Right atrium auricular region (tissue), 2 donors: ENCODE data around the gene ERCC2. TPM values are rescaled to one million over a fixed set of nuclear protein-coding genes. Genes with fewer than 3 reads are reported as not detected.

Experiments used
- DNase-seq: peaks from one replicate; pipeline ENCODE4 v3.0.0-alpha.2; 2019; ENCODE audit warnings: low spot score
- H3K27ac ChIP-seq, 2 donors: fragments of 200-600 bp; sonication (generic); 1 replicate in 1 of 2; 2 replicates in 1 of 2; pipeline ENCODE4 v1.5.1; 2016 to 2019
- H3K27me3 ChIP-seq, 2 donors: fragments of 200-600 bp; sonication (generic); one replicate each; pipeline versions ENCODE4 v1.5.1 to v1.6.0; 2017 to 2019
- H3K36me3 ChIP-seq: fragments of 200-600 bp; sonication (generic); one replicate; pipeline ENCODE4 v1.5.1; 2016
- H3K4me1 ChIP-seq, 2 donors: fragments of 200-600 bp; sonication (generic); one replicate each; pipeline versions ENCODE4 v1.5.1 to v1.6.0; 2017 to 2019
- H3K4me3 ChIP-seq, 2 donors: fragments of 200-600 bp; sonication (generic); 1 replicate in 1 of 2; 2 replicates in 1 of 2; pipeline ENCODE4 v1.5.1; 2017 to 2019; ENCODE audit warnings: mild to moderate bottlenecking in 1 of 2, moderate library complexity in 1 of 2
- H3K9me3 ChIP-seq, 2 donors: fragments of 200-600 bp; sonication (generic); one replicate each; pipeline ENCODE4 v1.5.1; 2019
- total RNA-seq, 2 donors: library from RNA; depleted of rRNA; stranded (reverse); fragments of >200 nt; gene quantifications; one replicate each; pipeline ENCODE4 v1.1.0, GENCODE V29; 2016
- TF ChIP-seq, protein P1 (sequence below), 2 donors: fragments of 200-600 bp; sonication (generic); IDR thresholded peaks; one replicate each; pipeline ENCODE4 v1.5.1; 2019; ENCODE audit warnings: antibody characterized with exemption in 2 of 2

Gene ERCC2
- total RNA-seq, 2 donors from 2014 or later: 8.6 to 11.2 TPM

- Histone ChIP-seq H3K4me1 (peaks cover 0 to 62% of the 10 kb centered on the region in 2 donors), H3K9me3 (no peaks in the 10 kb centered on the region), H3K27ac (peak overlapping the region; percentile 96 to 99), H3K36me3 (peaks cover 7% of the 10 kb centered on the region), H3K27me3 (no peaks in the 10 kb centered on the region), H3K4me3 (peak overlapping the region; percentile 72 to 76)
- TF ChIP-seq, protein P1, sequence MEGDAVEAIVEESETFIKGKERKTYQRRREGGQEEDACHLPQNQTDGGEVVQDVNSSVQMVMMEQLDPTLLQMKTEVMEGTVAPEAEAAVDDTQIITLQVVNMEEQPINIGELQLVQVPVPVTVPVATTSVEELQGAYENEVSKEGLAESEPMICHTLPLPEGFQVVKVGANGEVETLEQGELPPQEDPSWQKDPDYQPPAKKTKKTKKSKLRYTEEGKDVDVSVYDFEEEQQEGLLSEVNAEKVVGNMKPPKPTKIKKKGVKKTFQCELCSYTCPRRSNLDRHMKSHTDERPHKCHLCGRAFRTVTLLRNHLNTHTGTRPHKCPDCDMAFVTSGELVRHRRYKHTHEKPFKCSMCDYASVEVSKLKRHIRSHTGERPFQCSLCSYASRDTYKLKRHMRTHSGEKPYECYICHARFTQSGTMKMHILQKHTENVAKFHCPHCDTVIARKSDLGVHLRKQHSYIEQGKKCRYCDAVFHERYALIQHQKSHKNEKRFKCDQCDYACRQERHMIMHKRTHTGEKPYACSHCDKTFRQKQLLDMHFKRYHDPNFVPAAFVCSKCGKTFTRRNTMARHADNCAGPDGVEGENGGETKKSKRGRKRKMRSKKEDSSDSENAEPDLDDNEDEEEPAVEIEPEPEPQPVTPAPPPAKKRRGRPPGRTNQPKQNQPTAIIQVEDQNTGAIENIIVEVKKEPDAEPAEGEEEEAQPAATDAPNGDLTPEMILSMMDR (IDR thresholded peaks at IDR 0.05): peak; percentile 25 to 59
- peak; percentile 69 for DNase-seq
Measured at GRCh38 chr19:45403781-45404556, 33.6 kb upstream of the ERCC2 start.

GRCh38 chr19:45403272-45403671, 32.9 kb upstream of the ERCC2 start:
- Histone ChIP-seq H3K27ac (peak overlapping the region; percentile 96 to 99), H3K9me3 (no peaks in the 10 kb centered on the region), H3K36me3 (peaks cover 9% of the 10 kb centered on the region), H3K4me3 (peak overlapping the region; percentile 72 to 76), H3K4me1 (peaks cover 0 to 69% of the 10 kb centered on the region in 2 donors), H3K27me3 (no peaks in the 10 kb centered on the region)
- DNase-seq: no peak
- TF ChIP-seq, protein P1 (IDR thresholded peaks at IDR 0.05): no peak

DNA sequence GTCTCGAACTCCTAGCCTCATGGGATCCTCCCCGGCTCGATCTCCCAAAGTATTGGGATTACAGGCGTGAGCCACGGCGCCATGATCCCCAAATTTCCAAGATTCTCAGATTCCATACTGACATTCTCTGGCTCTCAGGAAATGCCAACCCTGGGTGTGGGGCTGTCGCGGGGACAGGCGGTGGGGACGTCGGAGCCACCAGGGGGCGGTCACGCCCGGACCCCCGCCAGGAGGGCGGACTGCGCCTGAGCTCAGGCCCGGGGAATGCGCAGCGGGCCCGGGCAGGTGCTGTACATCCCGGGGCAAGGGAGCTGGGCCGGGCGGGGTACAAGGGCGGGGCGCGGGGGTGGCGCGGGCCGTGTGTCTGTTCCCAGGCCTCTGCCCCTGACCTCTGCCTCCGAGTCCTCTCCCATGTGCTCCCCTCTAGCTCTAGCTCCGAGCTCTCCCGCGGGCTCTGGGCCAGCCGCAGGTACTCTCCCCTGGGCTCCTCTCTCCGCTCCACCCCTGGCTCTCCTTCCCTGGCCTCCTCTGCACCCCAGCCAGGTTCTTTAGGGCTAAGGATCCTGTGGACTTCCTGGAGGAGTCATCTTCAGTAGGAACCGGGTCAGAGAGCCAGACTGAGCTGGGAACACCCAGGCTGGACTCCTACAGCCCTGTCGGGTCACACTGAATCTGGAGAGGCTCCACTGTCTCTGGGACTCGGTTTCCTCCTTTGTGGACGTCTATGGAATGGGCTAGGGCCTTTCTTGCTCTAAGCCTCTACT, 32.1 kb upstream of the ERCC2 start:
- Histone ChIP-seq H3K4me3 (peak overlapping the region; percentile 72 to 76), H3K9me3 (no peaks in the 10 kb centered on the region), H3K27ac (peak overlapping the region; percentile 96 to 99), H3K36me3 (peaks cover 13% of the 10 kb centered on the region), H3K4me1 (peaks cover 0 to 71% of the 10 kb centered on the region in 2 donors), H3K27me3 (no peaks in the 10 kb centered on the region)
- TF ChIP-seq, protein P1 (IDR thresholded peaks at IDR 0.05): peak; percentile 39 to 73
- peak; percentile 64 for DNase-seq

GRCh38 chr19:45401815-45402214, 31.4 kb upstream of the ERCC2 start:
- H3K27ac ChIP-seq: peak overlapping the region; percentile 96 to 99

GRCh38 chr19:45400192-45400591, 29.8 kb upstream of the ERCC2 start:
- no peak for DNase-seq
- TF ChIP-seq, protein P1 (IDR thresholded peaks at IDR 0.05): no peak

More at GRCh38 chr19:45401815-45402214, 31.4 kb upstream of the ERCC2 start:
- DNase-seq: no peak
- Histone ChIP-seq H3K36me3 (peaks cover 17% of the 10 kb centered on the region), H3K4me3 (peak overlapping the region in 1 of 2 donors; percentile 72), H3K4me1 (peaks cover 0 to 64% of the 10 kb centered on the region in 2 donors), H3K27me3 (no peaks in the 10 kb centered on the region), H3K9me3 (no peaks in the 10 kb centered on the region)
- TF ChIP-seq, protein P1 (IDR thresholded peaks at IDR 0.05): no peak

More at GRCh38 chr19:45400192-45400591, 29.8 kb upstream of the ERCC2 start:
- no peaks in the 10 kb centered on the region for H3K27me3 ChIP-seq
- H3K27ac ChIP-seq: no peak overlapping the region
- no peak overlapping the region for H3K4me3 ChIP-seq
- peaks cover 31% of the 10 kb centered on the region for H3K36me3 ChIP-seq
- no peaks in the 10 kb centered on the region for H3K9me3 ChIP-seq
- peaks cover 0 to 54% of the 10 kb centered on the region in 2 donors for H3K4me1 ChIP-seq
